Measurements from ENCODE around the gene UCMA. TPM values are rescaled to one million over a fixed set of nuclear protein-coding genes. Genes with fewer than 3 reads are reported as not detected.

Gene UCMA
- total RNA-seq, 4 donors from 2014 or later: not detected

DNA sequence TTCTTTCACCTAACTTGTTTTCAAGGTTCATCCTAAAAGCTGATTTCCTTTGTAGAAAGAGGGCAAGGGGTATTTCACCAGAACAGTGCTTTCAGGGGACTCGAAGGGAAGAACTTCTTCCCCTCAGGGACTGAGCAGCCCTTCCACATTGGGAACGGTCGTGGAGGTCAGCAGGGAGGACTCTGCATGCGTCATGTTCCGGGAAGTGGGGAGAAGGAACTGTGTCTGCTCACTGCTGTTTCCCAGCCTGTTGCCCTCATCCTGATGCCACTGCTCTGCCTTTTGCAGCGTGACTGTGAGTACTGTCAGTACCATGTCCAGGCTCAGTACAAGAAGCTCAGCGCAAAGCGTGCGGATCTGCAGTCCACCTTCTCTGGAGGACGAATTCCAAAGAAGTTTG lies 45.6 kb downstream of the UCMA start:
- intact Hi-C loops (cut with DNase I): no loop called here
- Histone ChIP-seq H3K27ac (replicated peaks in 1 of 4) (no peak overlapping the region), H3K9me3 (no peaks in the 10 kb centered on the region), H3K4me3 (no peak overlapping the region), H3K27me3 (no peaks in the 10 kb centered on the region), H3K4me1 (no peaks in the 10 kb centered on the region), H3K36me3 (no peaks in the 10 kb centered on the region)
- 98% methylated on average over 10 of the region's 10 CpGs for WGBS
- DNase-seq (ENCODE audit: extremely low spot score): no peak
- TF ChIP-seq POLR2A (IDR thresholded peaks at IDR 0.05; ENCODE audit: low read depth) (no peak), POLR2AphosphoS5 (IDR thresholded peaks at IDR 0.05) (no peak), CTCF (IDR thresholded peaks at IDR 0.05) (no peak), EP300 (IDR thresholded peaks at IDR 0.05) (no peak)

- Histone ChIP-seq H3K4me3 (no peak overlapping the region), H3K4me1 (no peaks in the 10 kb centered on the region), H3K27ac (replicated peaks in 1 of 4) (no peak overlapping the region), H3K36me3 (no peaks in the 10 kb centered on the region), H3K9me3 (no peaks in the 10 kb centered on the region), H3K27me3 (no peaks in the 10 kb centered on the region)
- DNase-seq (ENCODE audit: extremely low spot score): no peak
- TF ChIP-seq POLR2A (IDR thresholded peaks at IDR 0.05; ENCODE audit: low read depth) (no peak), CTCF (IDR thresholded peaks at IDR 0.05) (no peak), POLR2AphosphoS5 (IDR thresholded peaks at IDR 0.05) (no peak), EP300 (IDR thresholded peaks at IDR 0.05) (no peak)
- intact Hi-C loops (cut with DNase I): no loop called here
- WGBS: 97% methylated on average over 3 of the region's 3 CpGs
Observed at GRCh38 chr10:13187135-13187534, 47.0 kb downstream of the UCMA start.

DNA sequence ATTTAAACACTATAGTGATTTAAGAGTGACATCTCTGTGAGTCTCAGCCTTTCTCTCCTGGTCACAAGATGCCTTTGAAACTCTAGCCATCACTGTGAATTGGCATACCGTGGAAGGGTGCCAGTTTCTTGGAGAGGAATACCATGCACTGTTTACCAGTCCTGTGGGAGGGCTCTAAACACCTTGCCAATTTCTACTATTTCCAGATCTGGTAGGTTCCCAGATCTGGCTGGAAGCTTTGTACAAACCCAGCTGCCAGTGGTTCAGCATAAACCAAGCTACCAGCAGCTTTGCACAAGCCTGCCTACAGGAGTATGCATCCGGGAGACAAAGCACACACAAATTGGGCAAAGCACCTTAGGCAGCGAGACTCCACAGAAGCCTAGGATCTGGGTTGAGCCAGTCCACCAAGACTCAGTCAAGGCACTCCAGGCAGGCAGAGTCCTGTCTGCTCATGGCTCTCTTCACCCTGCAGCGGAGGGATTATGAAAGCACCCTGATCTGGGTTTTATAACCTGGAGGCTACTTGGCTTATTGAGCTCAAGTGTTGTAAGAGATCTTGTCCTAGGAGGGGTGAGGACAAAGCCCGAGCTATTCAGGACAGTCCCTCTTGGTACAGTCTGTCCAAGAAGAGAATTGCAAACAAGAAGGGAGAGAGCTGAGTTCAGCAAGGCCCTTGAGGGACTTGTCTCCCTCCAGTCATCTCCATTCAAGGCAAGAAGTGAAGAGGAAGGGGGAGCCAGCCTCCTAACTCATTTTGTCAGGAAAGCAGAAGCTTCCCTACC lies 49.3 kb downstream of the UCMA start:
- DNase-seq (ENCODE audit: extremely low spot score): no peak
- Histone ChIP-seq H3K27me3 (no peaks in the 10 kb centered on the region), H3K4me3 (no peak overlapping the region), H3K4me1 (no peaks in the 10 kb centered on the region), H3K36me3 (no peaks in the 10 kb centered on the region), H3K9me3 (no peaks in the 10 kb centered on the region), H3K27ac (replicated peaks in 1 of 4) (no peak overlapping the region)
- WGBS: 89% methylated on average over 4 of the region's 5 CpGs
- intact Hi-C loops (cut with DNase I): no loop called here
- TF ChIP-seq POLR2AphosphoS5 (IDR thresholded peaks at IDR 0.05) (no peak), POLR2A (IDR thresholded peaks at IDR 0.05; ENCODE audit: low read depth) (no peak), CTCF (IDR thresholded peaks at IDR 0.05) (no peak), EP300 (IDR thresholded peaks at IDR 0.05) (no peak)

- H3K36me3 ChIP-seq: no peaks in the 10 kb centered on the region
- H3K4me3 ChIP-seq: no peak overlapping the region
- H3K27ac ChIP-seq (replicated peaks in 1 of 4): no peak overlapping the region
- WGBS: 95% methylated on average over 2 of the region's 2 CpGs
- no peaks in the 10 kb centered on the region for H3K9me3 ChIP-seq
- DNase-seq (ENCODE audit: extremely low spot score): no peak
- H3K27me3 ChIP-seq: no peaks in the 10 kb centered on the region
- H3K4me1 ChIP-seq: no peaks in the 10 kb centered on the region
- intact Hi-C loops (cut with DNase I): no loop called here
- TF ChIP-seq CTCF (IDR thresholded peaks at IDR 0.05) (no peak), POLR2AphosphoS5 (IDR thresholded peaks at IDR 0.05) (no peak), POLR2A (IDR thresholded peaks at IDR 0.05; ENCODE audit: low read depth) (no peak), EP300 (IDR thresholded peaks at IDR 0.05) (no peak)
Observed at GRCh38 chr10:13184276-13184675, 49.9 kb downstream of the UCMA start.

- H3K4me3 ChIP-seq: no peak overlapping the region
- H3K27ac ChIP-seq (replicated peaks in 1 of 4): no peak overlapping the region
- intact Hi-C loops (cut with DNase I): no loop called here
- no peak for DNase-seq (ENCODE audit: extremely low spot score)
- no peaks in the 10 kb centered on the region for H3K36me3 ChIP-seq
- 99% methylated on average over 5 of the region's 5 CpGs for WGBS
- no peaks in the 10 kb centered on the region for H3K4me1 ChIP-seq
- no peaks in the 10 kb centered on the region for H3K9me3 ChIP-seq
- TF ChIP-seq CTCF (IDR thresholded peaks at IDR 0.05) (no peak), POLR2A (IDR thresholded peaks at IDR 0.05; ENCODE audit: low read depth) (no peak), EP300 (IDR thresholded peaks at IDR 0.05) (no peak), POLR2AphosphoS5 (IDR thresholded peaks at IDR 0.05) (no peak)
- H3K27me3 ChIP-seq: no peaks in the 10 kb centered on the region
Observed at GRCh38 chr10:13183625-13184024, 50.5 kb downstream of the UCMA start.

Measured in esophagus muscularis mucosa (tissue), 4 donors.